Measurements from ENCODE around the gene NUP188.

- TF ChIP-seq CTCF (optimal IDR thresholded peaks at IDR 0.05 in 1 of 3, IDR thresholded peaks at IDR 0.05 in 1 of 3, conservative IDR thresholded peaks at IDR 0.05 in 1 of 3; ENCODE audit: extremely low read depth in 1 of 3, insufficient read depth in 2 of 3, low read length in 3 of 3) = no peak
- TF ChIP-seq EZH2 (IDR thresholded peaks at IDR 0.05; ENCODE audit: low read length) = no peak
Observed at GRCh38 chr9:129054163-129054851, 106.8 kb downstream of the NUP188 start.
